Gastroesophageal sphincter (tissue), 4 donors: Measurements from ENCODE around the gene CD47. TPM values are rescaled to one million over a fixed set of nuclear protein-coding genes. Genes with fewer than 3 reads are reported as not detected.

Experiments used
- ATAC-seq: fragments of 150-250 bp; one replicate; pipeline ENCODE4 v1.9.1; 2016; ENCODE audit warnings: mild to moderate bottlenecking, moderate library complexity
- H3K27ac ChIP-seq, 4 donors: fragments of 200-600 bp; sonication (generic) in 3 of 4; 1 replicate in 3 of 4; 2 replicates in 1 of 4; pipeline ENCODE4 v1.5.1; 2016 to 2019
- H3K27me3 ChIP-seq: fragments of 200-600 bp; sonication (generic); one replicate; pipeline ENCODE4 v1.5.1; 2019
- H3K36me3 ChIP-seq, 2 donors: fragments of 200-600 bp; sonication (generic); one replicate each; pipeline ENCODE4 v1.5.1; 2019; ENCODE audit warnings: control low read depth in 1 of 2
- H3K4me1 ChIP-seq, 3 donors: fragments of 200-600 bp; sonication (generic); 1 replicate in 2 of 3; 2 replicates in 1 of 3; pipeline ENCODE4 v1.5.1; 2016 to 2019; ENCODE audit warnings: control low read depth in 2 of 3
- H3K4me3 ChIP-seq, 2 donors: fragments of 200-600 bp; sonication (generic); one replicate each; pipeline ENCODE4 v1.5.1; 2019; ENCODE audit warnings: mild to moderate bottlenecking in 1 of 2, moderate library complexity in 1 of 2
- H3K9me3 ChIP-seq, 3 donors: fragments of 200-600 bp; sonication (generic); one replicate each; pipeline ENCODE4 v1.5.1; 2017 to 2019; ENCODE audit warnings: control low read depth in 2 of 3
- CTCF ChIP-seq, 4 experiments: fragments of 200-600 bp in 2 of 4; fragments of 450-650 bp in 2 of 4; sonication (generic) in 1 of 4; IDR thresholded peaks; one replicate each; pipeline ENCODE4 v1.5.1; 2017 to 2019; ENCODE audit warnings: antibody characterized with exemption in 4 of 4, mild to moderate bottlenecking in 2 of 4, moderate library complexity in 2 of 4
- EP300 ChIP-seq: sonication (generic); formaldehyde crosslinking; IDR thresholded peaks from one replicate; pipeline ENCODE4 v1.6.1; 2017; ENCODE audit warnings: antibody characterized with exemption, mild to moderate bottlenecking
- POLR2A ChIP-seq, 2 donors: fragments of 450-650 bp; IDR thresholded peaks; one replicate each; pipeline ENCODE4 v1.6.1; 2017; ENCODE audit warnings: antibody characterized with exemption in 2 of 2, mild to moderate bottlenecking in 2 of 2, moderate library complexity in 1 of 2
- POLR2AphosphoS5 ChIP-seq: sonication (generic); formaldehyde crosslinking; IDR thresholded peaks from one replicate; pipeline ENCODE4 v1.6.1; 2017; ENCODE audit warnings: antibody characterized with exemption
- WGBS, 2 donors: methylation state at CpG; one replicate each; pipeline ENCODE4 v1.1.5; 2018; ENCODE audit warnings: low coverage in 1 of 2; 5-methylcytosine and 5-hydroxymethylcytosine counted together
- total RNA-seq, 4 donors: library from RNA; depleted of rRNA; stranded (reverse); fragments of >200 nt; gene quantifications; one replicate each; pipeline ENCODE4 v1.1.0, GENCODE V29; 2016

Gene CD47
- total RNA-seq, 4 donors from 2014 or later, result 60.0 to 91.5 (median 76.3) TPM

DNA sequence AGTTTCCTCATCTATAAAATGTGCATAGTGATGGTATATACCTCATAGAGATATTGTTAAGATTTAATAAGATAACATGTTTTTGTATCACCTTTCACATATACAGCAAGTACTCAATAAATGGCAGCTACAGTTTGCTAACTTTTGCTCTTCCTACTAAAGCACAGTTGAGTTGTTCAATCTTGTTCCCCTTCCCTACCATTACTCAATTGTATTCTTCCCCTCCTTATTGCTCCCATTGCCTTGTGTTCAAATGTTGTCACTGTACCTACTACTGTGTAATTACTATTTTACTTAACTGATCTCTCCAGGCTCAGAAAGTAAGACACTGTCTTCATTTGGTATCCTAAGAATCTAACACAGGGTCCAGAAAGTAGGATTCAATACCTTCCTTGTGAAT is 5.5 kb downstream of the CD47 start:
- no peak for TF ChIP-seq EP300
- no peaks in the 10 kb centered on the region for H3K27me3 ChIP-seq
- ATAC-seq, result no peak
- H3K36me3 ChIP-seq, result no peaks in the 10 kb centered on the region
- no peaks in the 10 kb centered on the region for H3K9me3 ChIP-seq
- no peak overlapping the region for H3K27ac ChIP-seq
- peaks cover 3 to 74% (median 11%) of the 10 kb centered on the region in 3 donors for H3K4me1 ChIP-seq
- H3K4me3 ChIP-seq, result no peak overlapping the region

DNA sequence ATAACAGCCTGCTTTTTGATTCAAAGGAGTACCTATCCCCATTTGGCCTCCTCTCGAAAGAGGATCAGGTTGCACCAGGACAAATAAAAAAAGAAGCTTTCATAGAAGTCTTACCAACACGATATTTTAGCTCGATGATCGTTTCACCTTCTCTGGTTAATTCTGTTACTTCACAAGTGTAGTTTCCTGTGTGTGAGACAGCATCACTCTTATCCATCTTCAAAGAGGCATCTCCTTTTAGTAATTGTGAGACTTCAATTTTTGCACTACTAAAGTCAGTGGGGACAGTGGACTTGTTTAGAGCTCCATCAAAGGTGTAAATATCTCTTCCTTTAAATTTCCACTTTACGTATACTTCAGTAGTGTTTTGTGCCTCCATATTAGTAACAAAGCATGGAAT is 11.0 kb downstream of the CD47 start:
- Histone ChIP-seq H3K27me3 (no peaks in the 10 kb centered on the region), H3K4me1 (peaks cover 3 to 37% (median 8%) of the 10 kb centered on the region in 3 donors), H3K27ac (no peak overlapping the region), H3K4me3 (no peak overlapping the region), H3K36me3 (peaks cover 0 to 12% of the 10 kb centered on the region in 2 donors), H3K9me3 (no peaks in the 10 kb centered on the region)
- ATAC-seq, result no peak
- TF ChIP-seq EP300 (no peak), POLR2AphosphoS5 (no peak), CTCF (IDR thresholded peaks at IDR 0.05) (no peak), POLR2A (IDR thresholded peaks at IDR 0.05) (no peak)
- 74 to 78% methylated on average over 5 of the region's 5 CpGs for WGBS, 2 donors

- TF ChIP-seq POLR2AphosphoS5, result no peak
- no peak for TF ChIP-seq POLR2A (IDR thresholded peaks at IDR 0.05)
- Histone ChIP-seq H3K27ac (no peak overlapping the region), H3K4me3 (no peak overlapping the region), H3K4me1 (peaks cover 3 to 28% (median 5%) of the 10 kb centered on the region in 3 donors), H3K9me3 (no peaks in the 10 kb centered on the region), H3K27me3 (no peaks in the 10 kb centered on the region), H3K36me3 (peaks cover 0 to 12% of the 10 kb centered on the region in 2 donors)
- ATAC-seq, result no peak
- WGBS, 2 donors, result 90 to 100% methylated on average over 1 of the region's 1 CpG
Measured at GRCh38 chr3:108079043-108079442, 11.8 kb downstream of the CD47 start.

DNA sequence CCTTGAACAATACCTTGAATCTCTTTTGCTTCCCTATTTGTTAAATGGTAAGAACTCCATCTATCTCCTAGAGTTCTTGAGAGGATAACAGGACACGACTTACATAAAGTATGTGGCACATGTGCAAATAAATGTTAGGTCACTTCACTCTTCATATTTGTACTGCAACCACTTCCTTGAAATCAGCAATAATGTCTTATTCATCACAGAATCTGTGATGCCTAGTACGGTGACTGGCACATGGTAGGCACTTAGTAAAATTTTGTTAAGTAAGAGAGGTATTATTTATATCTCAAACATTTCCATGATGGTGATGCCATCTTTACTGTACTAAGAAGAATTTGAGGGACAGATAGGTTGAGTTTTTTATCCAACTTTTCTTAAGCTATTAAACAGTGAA is 14.3 kb downstream of the CD47 start:
- TF ChIP-seq EP300, result no peak
- no peak for TF ChIP-seq CTCF (IDR thresholded peaks at IDR 0.05)
- no peak for TF ChIP-seq POLR2AphosphoS5
- TF ChIP-seq POLR2A (IDR thresholded peaks at IDR 0.05), result no peak
- WGBS, 2 donors, result 79 to 92% methylated on average over 2 of the region's 2 CpGs
- no peak for ATAC-seq

DNA sequence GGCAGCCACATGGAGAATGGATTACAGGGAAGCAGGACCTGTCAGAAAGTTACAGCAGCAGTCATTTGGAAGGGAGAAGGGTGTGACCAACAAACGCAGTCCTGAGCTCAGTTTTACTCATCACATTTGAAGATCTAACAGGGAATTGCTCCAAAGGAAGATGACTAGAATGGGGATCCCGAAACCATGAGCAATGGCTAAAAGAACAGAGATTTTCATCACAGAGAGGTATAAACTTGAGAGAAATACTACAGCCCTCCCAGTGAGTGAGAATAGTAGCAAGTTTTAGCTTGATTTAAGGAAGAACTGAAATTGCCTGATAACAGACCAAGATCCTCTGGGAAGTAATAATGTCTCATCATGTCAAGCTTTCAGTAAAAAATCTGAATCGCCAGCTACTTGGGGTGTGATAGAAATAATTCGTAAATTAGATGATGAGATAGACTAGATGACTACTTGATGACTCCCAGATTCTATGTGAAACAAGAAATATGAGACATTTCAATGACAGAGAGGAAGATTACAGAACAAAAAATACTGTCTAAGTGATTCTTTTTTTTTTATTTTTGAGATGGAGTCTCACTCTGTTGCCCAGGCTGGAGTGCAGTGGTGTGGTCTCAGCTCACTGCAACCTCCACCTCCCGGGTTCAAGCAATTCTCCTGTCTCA is 16.9 kb downstream of the CD47 start:
- WGBS, 2 donors, result 61 to 71% methylated on average over 4 to 5 of the region's 5 CpGs
- H3K4me1 ChIP-seq, result no peaks in the 10 kb centered on the region
- ATAC-seq, result no peak

More for the DNA sequence above, 14.3 kb downstream of the CD47 start:
- H3K4me3 ChIP-seq, result no peak overlapping the region
- no peaks in the 10 kb centered on the region for H3K27me3 ChIP-seq
- no peaks in the 10 kb centered on the region for H3K9me3 ChIP-seq
- H3K4me1 ChIP-seq, result peaks cover 0 to 19% (median 3%) of the 10 kb centered on the region in 3 donors
- H3K27ac ChIP-seq, result no peak overlapping the region
- H3K36me3 ChIP-seq, result peaks cover 0 to 12% of the 10 kb centered on the region in 2 donors

More for the DNA sequence above, 16.9 kb downstream of the CD47 start:
- Histone ChIP-seq H3K36me3 (peaks cover 0 to 12% of the 10 kb centered on the region in 2 donors), H3K9me3 (no peaks in the 10 kb centered on the region), H3K4me3 (no peak overlapping the region), H3K27ac (no peak overlapping the region), H3K27me3 (no peaks in the 10 kb centered on the region)
- TF ChIP-seq CTCF (IDR thresholded peaks at IDR 0.05) (no peak), POLR2AphosphoS5 (no peak)
